Testis (tissue), 3 donors: ENCODE measurements around the gene FNIP1. TPM values are rescaled to one million over a fixed set of nuclear protein-coding genes. Genes with fewer than 3 reads are reported as not detected.

ENCODE experiments used
- DNase-seq: peaks from one replicate; pipeline ENCODE4 v3.0.0-alpha.2; 2019
- H3K27ac ChIP-seq, 2 donors: fragments of 200-600 bp; sonication (generic); one replicate each; pipeline ENCODE4 v1.5.1; 2019
- H3K27me3 ChIP-seq: fragments of 200-600 bp; sonication (generic); one replicate; pipeline ENCODE4 v1.5.1; 2019
- H3K36me3 ChIP-seq: fragments of 200-600 bp; sonication (generic); one replicate; pipeline ENCODE4 v1.5.1; 2017; ENCODE audit warnings: low read depth; ENCODE audit errors: missing control alignments
- H3K4me1 ChIP-seq: fragments of 200-600 bp; sonication (generic); one replicate; pipeline ENCODE4 v1.5.1; 2019
- H3K4me3 ChIP-seq, 2 donors: fragments of 200-600 bp; sonication (generic); one replicate each; pipeline ENCODE4 v1.5.1; 2017 to 2019
- H3K9me3 ChIP-seq: fragments of 200-600 bp; sonication (generic); one replicate; pipeline ENCODE4 v1.5.1; 2017
- POLR2A ChIP-seq: fragments of 450-650 bp; IDR thresholded peaks from one replicate; pipeline ENCODE4 v1.6.1; 2017; ENCODE audit warnings: antibody characterized with exemption, mild to moderate bottlenecking, moderate library complexity
- WGBS, 2 donors: methylation state at CpG; one replicate each; pipeline ENCODE4 v1.1.5; 2018; 5-methylcytosine and 5-hydroxymethylcytosine counted together
- intact Hi-C: fragments of 100-400 bp; cut with DNase I; formaldehyde crosslinking; loops from one replicate; pipeline ENCODE4 v1.15.1; 2023; ENCODE audit warnings: low total_unique reads
- polyA plus RNA-seq: library from polyadenylated mRNA; stranded (reverse); fragments of 350-450 nt; fragmentation: Illumina TruSeq; extraction: RNeasy Lipid Tissue Mini Kit (QIAGEN cat#74804); gene quantifications from one replicate; pipeline ENCODE4 v1.2.3, GENCODE V29; 2014; ENCODE audit warnings: low read depth, low replicate concordance; ENCODE audit not compliant: insufficient read depth
- total RNA-seq, 2 donors: library from RNA; depleted of rRNA; stranded (reverse); fragments of >200 nt; gene quantifications; one replicate each; pipeline ENCODE4 v1.2.3, GENCODE V29; 2016
- TF ChIP-seq, protein P1 (sequence below), 3 experiments: fragments of 450-650 bp in 2 of 3; fragments of 200-600 bp in 1 of 3; sonication (generic) in 1 of 3; IDR thresholded peaks; one replicate each; pipeline ENCODE4 v1.5.1; 2016 to 2019; ENCODE audit warnings: antibody characterized with exemption in 3 of 3, mild to moderate bottlenecking in 2 of 3, moderate library complexity in 1 of 3

The FNIP1 gene
- total and polyA plus RNA-seq, 3 donors from 2014 or later = 29.2 to 61.3 (median 60.1) TPM

DNA sequence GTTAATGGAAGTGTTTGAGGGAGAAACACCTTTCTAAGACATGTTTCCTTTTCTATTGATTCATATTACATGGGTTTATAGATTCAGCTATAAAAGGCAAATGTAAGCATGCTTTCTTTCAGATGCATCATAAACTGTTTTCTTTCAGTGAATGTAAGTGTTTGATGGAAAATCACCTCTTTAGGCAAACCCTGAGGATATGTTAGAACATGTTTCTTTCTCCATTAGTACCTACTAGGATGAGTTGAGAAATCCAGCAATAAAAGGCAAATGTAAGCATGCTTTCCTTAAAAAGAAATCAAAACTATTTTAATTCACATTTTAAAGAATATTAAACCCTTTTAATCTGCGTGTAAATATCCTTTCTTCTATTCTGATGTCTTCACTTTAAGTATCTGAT, 31.6 kb downstream of the FNIP1 start:
- no peaks in the 10 kb centered on the region for H3K36me3 ChIP-seq
- no peak overlapping the region for H3K4me3 ChIP-seq
- H3K4me1 ChIP-seq = no peaks in the 10 kb centered on the region
- 78 to 91% methylated on average over 1 of the region's 1 CpG for WGBS, 2 donors
- no peaks in the 10 kb centered on the region for H3K27me3 ChIP-seq
- intact Hi-C loops = no loop called here
- no peak for DNase-seq
- no peaks in the 10 kb centered on the region for H3K9me3 ChIP-seq
- no peak overlapping the region for H3K27ac ChIP-seq
- TF ChIP-seq, protein P1, sequence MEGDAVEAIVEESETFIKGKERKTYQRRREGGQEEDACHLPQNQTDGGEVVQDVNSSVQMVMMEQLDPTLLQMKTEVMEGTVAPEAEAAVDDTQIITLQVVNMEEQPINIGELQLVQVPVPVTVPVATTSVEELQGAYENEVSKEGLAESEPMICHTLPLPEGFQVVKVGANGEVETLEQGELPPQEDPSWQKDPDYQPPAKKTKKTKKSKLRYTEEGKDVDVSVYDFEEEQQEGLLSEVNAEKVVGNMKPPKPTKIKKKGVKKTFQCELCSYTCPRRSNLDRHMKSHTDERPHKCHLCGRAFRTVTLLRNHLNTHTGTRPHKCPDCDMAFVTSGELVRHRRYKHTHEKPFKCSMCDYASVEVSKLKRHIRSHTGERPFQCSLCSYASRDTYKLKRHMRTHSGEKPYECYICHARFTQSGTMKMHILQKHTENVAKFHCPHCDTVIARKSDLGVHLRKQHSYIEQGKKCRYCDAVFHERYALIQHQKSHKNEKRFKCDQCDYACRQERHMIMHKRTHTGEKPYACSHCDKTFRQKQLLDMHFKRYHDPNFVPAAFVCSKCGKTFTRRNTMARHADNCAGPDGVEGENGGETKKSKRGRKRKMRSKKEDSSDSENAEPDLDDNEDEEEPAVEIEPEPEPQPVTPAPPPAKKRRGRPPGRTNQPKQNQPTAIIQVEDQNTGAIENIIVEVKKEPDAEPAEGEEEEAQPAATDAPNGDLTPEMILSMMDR (IDR thresholded peaks at IDR 0.05) = no peak
- TF ChIP-seq POLR2A = no peak

DNA sequence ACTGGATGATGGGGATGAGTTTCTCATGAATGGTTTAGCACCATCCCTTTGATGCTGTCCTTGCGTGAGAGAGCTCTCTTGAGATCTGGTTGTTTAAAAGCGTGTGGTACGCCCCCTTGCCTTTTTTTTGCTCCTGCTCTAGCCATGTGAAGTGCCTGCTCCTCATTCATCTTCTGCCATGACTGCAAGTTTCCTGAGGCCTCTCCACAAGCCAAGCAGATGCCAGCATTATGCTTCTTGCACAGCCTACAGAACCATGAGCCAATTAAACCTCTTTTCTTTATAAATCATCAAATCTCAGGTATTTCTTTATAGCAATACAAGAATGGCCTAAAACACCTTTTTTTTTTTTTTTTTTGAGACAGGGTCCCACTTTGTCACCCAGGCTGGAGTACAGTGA, 32.8 kb downstream of the FNIP1 start:
- no peaks in the 10 kb centered on the region for H3K9me3 ChIP-seq
- no peak overlapping the region for H3K4me3 ChIP-seq
- no peak overlapping the region for H3K27ac ChIP-seq
- DNase-seq = no peak
- intact Hi-C loops = no loop called here
- H3K27me3 ChIP-seq = no peaks in the 10 kb centered on the region
- H3K36me3 ChIP-seq = no peaks in the 10 kb centered on the region
- H3K4me1 ChIP-seq = no peaks in the 10 kb centered on the region
- WGBS, 2 donors = 97 to 98% methylated on average over 3 of the region's 3 CpGs
- no peak for TF ChIP-seq POLR2A

DNA sequence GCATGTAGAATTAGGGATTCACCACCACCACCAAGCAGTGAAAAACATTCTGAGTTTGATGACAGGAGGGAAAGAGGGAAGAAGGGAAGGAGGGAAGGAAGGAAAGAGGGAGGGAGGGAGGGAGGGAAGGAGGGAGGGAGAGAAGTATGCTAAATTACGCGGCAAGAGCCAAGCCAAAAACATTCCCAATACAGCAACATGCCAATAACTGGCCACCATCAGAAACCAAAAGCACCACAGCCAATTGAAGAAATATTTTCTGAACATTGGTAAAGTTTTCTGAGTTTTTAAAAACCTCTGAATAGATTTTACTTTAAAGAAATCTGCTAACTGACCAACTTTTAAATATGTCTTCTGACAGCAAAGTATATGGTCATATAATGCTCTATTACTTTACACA, 36.0 kb downstream of the FNIP1 start:
- H3K36me3 ChIP-seq = no peaks in the 10 kb centered on the region
- TF ChIP-seq, protein P1 (IDR thresholded peaks at IDR 0.05) = no peak
- TF ChIP-seq POLR2A = no peak
- intact Hi-C loops = no loop called here
- WGBS, 2 donors = 87 to 94% methylated on average over 2 of the region's 2 CpGs
- H3K4me3 ChIP-seq = no peak overlapping the region
- no peak overlapping the region for H3K27ac ChIP-seq
- H3K9me3 ChIP-seq = no peaks in the 10 kb centered on the region
- no peak for DNase-seq
- H3K4me1 ChIP-seq = no peaks in the 10 kb centered on the region
- H3K27me3 ChIP-seq = no peaks in the 10 kb centered on the region

DNA sequence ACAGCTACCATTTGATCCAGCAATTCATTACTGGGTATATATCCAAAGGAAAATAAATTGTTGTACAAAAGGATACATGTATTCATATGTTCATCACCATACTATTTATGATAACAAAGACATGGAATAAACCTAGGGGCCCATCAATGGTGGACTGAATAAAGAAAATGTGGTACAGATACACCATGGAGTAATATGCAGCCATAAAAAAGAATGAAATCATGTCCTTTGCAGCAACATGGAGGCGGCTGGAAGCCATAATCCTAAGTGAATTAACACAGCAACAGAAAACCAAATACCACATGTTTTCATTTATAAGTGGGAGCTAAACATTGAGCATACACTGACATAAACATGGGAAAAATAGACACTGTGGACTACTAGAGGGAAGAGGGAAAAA, 37.1 kb downstream of the FNIP1 start:
- intact Hi-C loops = no loop called here
- no peak for DNase-seq
- TF ChIP-seq, protein P1 (IDR thresholded peaks at IDR 0.05) = no peak
- no peak for TF ChIP-seq POLR2A

DNA sequence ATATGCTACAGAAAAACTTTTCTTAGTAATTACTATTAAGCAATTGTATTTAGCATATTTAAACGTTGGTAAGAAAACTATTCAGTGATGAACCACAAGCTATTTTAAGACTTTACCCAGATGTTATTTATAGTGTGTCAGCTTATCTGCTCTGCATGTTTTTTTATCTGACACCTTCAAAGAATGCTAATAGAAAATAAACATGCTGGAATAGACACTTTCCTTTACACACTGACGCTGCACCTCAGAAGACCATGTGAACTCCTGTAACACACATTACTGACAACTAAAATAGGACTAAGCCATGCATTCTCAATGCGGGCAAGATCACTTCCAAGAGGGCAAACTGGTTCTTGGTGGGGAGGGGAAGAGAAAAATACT, 38.3 kb downstream of the FNIP1 start:
- DNase-seq = no peak
- intact Hi-C loops = no loop called here
- no peak overlapping the region for H3K27ac ChIP-seq
- H3K4me3 ChIP-seq = no peak overlapping the region
- H3K9me3 ChIP-seq = no peaks in the 10 kb centered on the region
- H3K27me3 ChIP-seq = no peaks in the 10 kb centered on the region
- TF ChIP-seq, protein P1 (IDR thresholded peaks at IDR 0.05) = no peak
- TF ChIP-seq POLR2A = no peak
- no peaks in the 10 kb centered on the region for H3K36me3 ChIP-seq
- H3K4me1 ChIP-seq = peaks cover 8% of the 10 kb centered on the region
- 39 to 46% methylated on average over 3 of the region's 3 CpGs for WGBS, 2 donors

More for the DNA sequence above, 37.1 kb downstream of the FNIP1 start:
- H3K4me3 ChIP-seq = no peak overlapping the region
- H3K27ac ChIP-seq = no peak overlapping the region
- no peaks in the 10 kb centered on the region for H3K9me3 ChIP-seq
- no peaks in the 10 kb centered on the region for H3K4me1 ChIP-seq
- no peaks in the 10 kb centered on the region for H3K27me3 ChIP-seq
- WGBS, 2 donors = 97 to 100% methylated on average over 1 of the region's 1 CpG
- H3K36me3 ChIP-seq = no peaks in the 10 kb centered on the region
